Dermis blood vessel endothelial cell (primary cell): Measurements from ENCODE around the gene TMED8. TPM values are rescaled to one million over a fixed set of nuclear protein-coding genes. Genes with fewer than 3 reads are reported as not detected.
"Not testable (repeated sequence)": the region's sequence is repeated elsewhere in the genome, so short reads cannot be mapped to it uniquely, and the experiment has no call there.

Source experiments
- DNase-seq: peaks from one replicate; pipeline ENCODE4 v3.0.0; 2010
- total RNA-seq: library from RNA; depleted of rRNA; stranded (reverse); fragments of >200 nt; gene quantifications from 2 replicates; pipeline ENCODE4 v1.2.3, GENCODE V29; 2014

TMED8 gene
- total RNA-seq, 1 donor from 2014 or later: 11.2 TPM

- DNase-seq: peak; percentile 93
Observed at GRCh38 chr14:77320238-77320935, 56.5 kb downstream of the TMED8 start, which contains the start of gene POMT2. Gene POMT2 (minus strand): TSS chr14:77320883. CDS start chr14:77320681, 202 bp downstream.

GRCh38 chr14:77319422-77319821 is 57.5 kb downstream of the TMED8 start:
- DNase-seq: peak; percentile 26

GRCh38 chr14:77318756-77319155 is 58.1 kb downstream of the TMED8 start:
- DNase-seq: not testable (repeated sequence)

GRCh38 chr14:77318006-77318553 is 58.8 kb downstream of the TMED8 start:
- DNase-seq: no peak

GRCh38 chr14:77316872-77317301 is 60.0 kb downstream of the TMED8 start:
- DNase-seq: no peak

GRCh38 chr14:77316195-77316505 is 60.7 kb downstream of the TMED8 start:
- no peak for DNase-seq

- DNase-seq: no peak
Observed at GRCh38 chr14:77314539-77315457, 62.1 kb downstream of the TMED8 start.

GRCh38 chr14:77314043-77314442 is 62.9 kb downstream of the TMED8 start:
- no peak for DNase-seq

GRCh38 chr14:77313371-77313770 is 63.5 kb downstream of the TMED8 start:
- no peak for DNase-seq

- DNase-seq: no peak
Observed at GRCh38 chr14:77311217-77311616, 65.7 kb downstream of the TMED8 start.

GRCh38 chr14:77310026-77310425 is 66.9 kb downstream of the TMED8 start:
- DNase-seq: no peak

- peak; percentile 41 for DNase-seq
Observed at GRCh38 chr14:77309131-77309530, 67.8 kb downstream of the TMED8 start.

GRCh38 chr14:77306851-77307496 is 69.9 kb downstream of the TMED8 start:
- DNase-seq: peak; percentile 24

GRCh38 chr14:77306416-77306815 is 70.5 kb downstream of the TMED8 start:
- DNase-seq: no peak

- DNase-seq: no peak
Observed at GRCh38 chr14:77305696-77306095, 71.2 kb downstream of the TMED8 start.

GRCh38 chr14:77303417-77304156 is 73.3 kb downstream of the TMED8 start:
- peak; percentile 92 for DNase-seq

GRCh38 chr14:77302926-77303325 is 74.0 kb downstream of the TMED8 start:
- peak; percentile 52 for DNase-seq

GRCh38 chr14:77301103-77301502 is 75.8 kb downstream of the TMED8 start:
- DNase-seq: peak; percentile 92

GRCh38 chr14:77299771-77300170 is 77.1 kb downstream of the TMED8 start:
- no peak for DNase-seq

- no peak for DNase-seq
Observed at GRCh38 chr14:77296906-77297305, 80.0 kb downstream of the TMED8 start.

GRCh38 chr14:77296155-77296554 is 80.7 kb downstream of the TMED8 start:
- no peak for DNase-seq

GRCh38 chr14:77290705-77291104 is 86.2 kb downstream of the TMED8 start:
- DNase-seq: no peak
